Glomerular endothelial cell (primary cell): Measurements from ENCODE around the gene RPH3AL. TPM values are rescaled to one million over a fixed set of nuclear protein-coding genes. Genes with fewer than 3 reads are reported as not detected.
"Not testable (repeated sequence)": the region's sequence is repeated elsewhere in the genome, so short reads cannot be mapped to it uniquely, and the experiment has no call there.

ENCODE experiments used
- DNase-seq: peaks from one replicate; pipeline ENCODE4 v3.0.0-alpha.2; 2011; ENCODE audit warnings: low read depth, low spot score; ENCODE audit errors: extremely low read depth
- total RNA-seq: library from RNA; depleted of rRNA; stranded (reverse); fragments of >200 nt; gene quantifications from 2 replicates; pipeline ENCODE4 v1.2.3, GENCODE V29; 2015

RPH3AL gene
- total RNA-seq, 1 donor from 2014 or later = 18.7 TPM

DNA sequence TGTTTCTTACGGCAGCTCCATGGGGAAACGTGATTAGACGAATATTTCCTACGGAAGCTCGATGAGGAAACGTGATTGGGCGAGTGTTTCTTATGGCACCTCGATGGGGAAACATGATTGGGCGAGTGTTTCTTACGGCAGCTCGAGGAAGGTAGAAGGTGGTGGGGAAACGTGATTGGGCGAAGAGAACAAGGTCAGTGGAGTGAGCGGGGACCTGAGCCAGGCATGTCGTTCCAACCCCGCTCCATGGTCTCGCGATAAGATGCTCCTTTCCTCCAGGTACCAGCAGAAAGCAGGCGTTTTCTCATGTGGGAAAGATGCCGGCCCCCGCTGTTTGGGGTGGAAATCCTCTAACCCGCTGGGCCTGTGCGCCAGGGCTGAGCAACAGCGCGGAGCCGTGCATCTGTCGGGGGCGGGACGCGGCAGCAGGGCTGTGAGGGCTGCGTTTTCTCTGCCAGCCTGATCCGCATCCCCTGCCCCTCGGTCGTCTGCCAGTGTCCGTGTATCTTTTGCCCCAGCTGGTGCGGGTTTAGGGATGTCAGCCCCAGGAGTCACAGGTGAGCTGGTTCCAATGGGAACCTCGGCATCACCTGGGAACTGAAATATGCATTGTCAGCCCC lies 145.6 kb downstream of the RPH3AL start:
- no peak for DNase-seq

DNA sequence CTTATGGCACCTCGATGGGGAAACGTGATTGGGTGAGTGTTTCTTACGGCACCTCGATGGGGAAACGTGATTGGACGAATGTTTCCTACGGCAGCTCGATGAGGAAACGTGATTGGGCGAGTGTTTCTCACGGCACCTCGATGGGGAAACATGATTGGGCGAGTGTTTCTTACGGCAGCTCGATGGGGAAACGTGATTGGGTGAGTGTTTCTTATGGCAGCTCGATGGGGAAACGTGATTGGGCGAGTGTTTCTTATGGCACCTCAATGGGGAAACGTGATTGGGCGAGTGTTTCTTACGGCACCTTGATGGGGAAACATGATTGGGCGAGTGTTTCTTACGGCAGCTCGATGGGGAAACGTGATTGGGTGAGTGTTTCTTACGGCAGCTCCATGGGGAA lies 146.1 kb downstream of the RPH3AL start:
- not testable (repeated sequence) for DNase-seq

DNA sequence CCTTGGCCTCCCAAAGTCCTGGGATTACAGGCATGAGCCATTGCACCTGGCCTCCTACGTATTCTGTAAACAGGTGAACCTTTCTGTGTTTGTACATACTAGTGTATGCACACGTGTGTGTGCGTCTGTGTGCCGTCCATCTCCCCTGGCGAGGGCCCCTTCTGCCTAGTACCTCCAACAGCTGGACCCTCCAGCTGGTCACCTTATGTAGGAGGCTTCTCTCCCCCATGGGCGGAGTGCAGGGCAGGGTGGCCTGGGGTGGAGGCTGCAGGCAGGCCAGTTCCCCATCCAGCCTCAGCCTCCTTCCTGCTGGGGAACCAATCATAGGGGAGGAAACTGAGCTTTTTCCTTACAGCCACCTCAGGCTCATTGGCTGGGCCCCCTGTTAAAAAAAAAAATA lies 146.8 kb downstream of the RPH3AL start:
- no peak for DNase-seq

DNA sequence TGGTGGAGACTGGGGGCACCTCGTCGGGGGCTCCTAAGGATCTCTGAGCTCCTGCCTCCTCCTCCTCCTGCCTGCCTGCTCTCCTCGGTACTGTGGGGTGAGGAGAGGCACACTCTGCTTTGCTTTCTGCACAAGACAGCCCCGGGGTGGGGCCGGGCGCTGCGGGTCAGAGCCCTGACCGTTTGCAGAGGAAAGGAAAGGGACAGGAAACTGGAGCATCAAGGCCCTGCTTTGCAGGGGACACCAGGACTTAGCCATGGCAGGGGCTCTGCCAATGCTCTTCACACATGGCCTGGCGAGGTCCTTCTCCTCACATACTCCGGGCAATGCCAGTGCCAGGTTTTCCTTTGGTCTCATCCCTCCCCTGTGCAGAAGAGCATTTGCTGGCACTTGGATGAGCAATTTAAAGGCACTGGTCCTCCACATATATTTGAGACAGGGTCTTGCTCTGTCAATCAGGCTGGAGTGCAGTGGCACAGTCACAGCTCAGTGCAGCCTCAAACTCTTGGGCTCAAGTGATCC lies 147.4 kb downstream of the RPH3AL start:
- DNase-seq = no peak

DNA sequence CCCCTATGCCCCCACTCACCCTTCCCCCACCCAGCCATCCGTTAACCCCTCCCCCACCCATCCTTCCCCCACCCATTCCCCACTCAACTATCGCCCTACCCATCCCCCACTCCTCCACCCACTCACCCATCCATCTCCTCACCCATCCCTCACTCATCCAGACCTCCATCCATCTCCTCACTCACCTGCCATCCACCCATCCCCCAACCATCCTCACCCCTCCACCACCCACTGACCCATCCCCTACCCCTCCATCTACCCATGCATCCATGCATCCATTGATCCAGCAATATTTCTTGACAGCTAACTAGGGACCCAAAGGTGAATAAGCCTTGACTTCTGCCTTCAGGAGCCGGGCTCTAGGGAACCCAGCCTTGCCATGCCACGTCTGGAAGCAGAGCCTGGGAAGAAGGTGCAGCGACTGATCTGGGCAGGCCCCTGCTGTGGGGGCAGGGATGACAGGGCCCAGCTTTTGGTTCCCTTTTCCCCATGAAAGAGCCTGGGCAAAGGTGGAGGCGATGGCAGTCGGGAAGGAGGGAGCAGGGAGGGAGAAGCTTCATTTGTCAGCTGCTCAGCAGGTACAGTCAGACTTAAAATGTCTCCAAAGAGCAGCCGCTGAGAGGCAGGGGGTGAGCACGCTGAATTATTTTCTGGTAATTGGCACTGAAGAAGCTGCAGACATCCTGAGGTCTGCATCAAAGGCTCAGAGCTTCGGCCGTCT lies 148.0 kb downstream of the RPH3AL start:
- no peak for DNase-seq

DNA sequence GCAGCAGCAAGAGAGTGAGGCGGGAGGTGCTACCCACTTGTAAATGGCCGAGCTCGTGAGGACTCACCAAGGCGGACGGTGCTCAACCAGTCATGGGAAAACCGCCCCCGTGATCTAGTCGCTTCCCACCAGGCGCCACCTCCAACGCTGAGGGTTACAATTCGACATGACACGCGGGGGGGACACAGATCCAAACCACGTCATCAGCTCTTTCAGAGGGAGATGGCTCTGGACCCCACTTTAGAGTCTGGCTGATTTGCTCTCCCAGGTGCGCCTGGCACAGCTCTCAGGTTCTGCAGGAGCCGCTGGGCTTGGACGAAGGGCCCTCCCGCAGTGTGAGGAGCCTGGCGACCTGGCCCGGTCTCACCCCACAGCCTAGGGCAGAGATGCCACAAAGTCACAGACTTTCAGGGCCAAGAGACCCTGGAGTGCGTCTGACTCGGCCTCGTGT lies 150.1 kb downstream of the RPH3AL start:
- DNase-seq = no peak

DNA sequence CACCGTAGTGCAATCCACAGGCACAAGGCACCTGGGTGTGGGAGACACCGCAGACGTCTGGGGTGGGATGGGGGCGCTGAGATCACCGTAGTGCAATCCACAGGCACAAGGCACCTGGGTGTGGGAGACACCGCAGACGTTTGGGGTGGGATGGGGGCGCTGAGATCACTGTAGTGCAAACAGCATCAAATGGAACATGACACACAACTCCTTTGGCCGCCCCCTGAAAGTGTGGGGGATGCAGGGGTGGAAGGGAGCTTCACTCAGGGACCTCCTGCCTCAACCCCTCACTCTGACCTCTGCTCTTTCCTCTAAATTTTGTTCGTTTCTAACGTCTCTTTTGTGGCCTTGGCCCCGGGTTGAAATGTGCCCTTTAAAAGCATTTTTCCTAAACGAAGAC lies 150.9 kb downstream of the RPH3AL start:
- not testable (repeated sequence) for DNase-seq

DNA sequence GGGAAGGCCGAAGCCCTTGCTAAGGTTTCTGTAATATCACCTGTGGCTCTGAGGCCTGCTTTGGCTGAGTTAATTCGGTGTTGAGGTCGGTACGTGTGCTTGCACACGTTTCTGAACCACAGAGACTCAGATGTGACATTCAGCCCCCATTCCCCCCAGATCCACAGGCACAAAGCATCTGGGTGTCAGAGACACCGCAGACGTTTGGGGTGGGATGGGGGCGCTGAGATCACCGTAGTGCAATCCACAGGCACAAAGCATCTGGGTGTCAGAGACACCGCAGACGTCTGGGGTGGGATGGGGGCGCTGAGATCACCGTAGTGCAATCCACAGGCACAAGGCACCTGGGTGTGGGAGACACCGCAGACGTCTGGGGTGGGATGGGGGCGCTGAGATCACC lies 151.3 kb downstream of the RPH3AL start:
- not testable (repeated sequence) for DNase-seq

DNA sequence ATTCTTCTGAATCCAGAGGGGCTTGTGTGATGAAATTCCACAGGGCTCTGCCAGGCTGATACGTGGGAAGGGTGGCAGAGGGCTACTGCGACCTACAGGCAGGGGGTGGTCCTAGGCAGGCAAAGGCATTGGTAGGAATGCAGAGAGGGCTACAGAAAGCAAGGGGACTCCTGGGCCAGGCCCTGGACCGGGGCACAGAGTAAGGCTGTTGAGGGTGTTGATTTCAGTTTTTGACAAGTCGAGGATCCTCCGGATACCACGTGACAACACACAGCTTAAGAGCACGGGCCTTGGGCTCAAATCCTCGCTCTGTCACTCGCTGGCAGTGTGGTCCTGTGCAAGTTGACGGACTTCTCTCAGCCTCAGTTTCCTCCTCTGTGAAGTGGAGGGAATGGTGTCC lies 152.0 kb downstream of the RPH3AL start:
- DNase-seq = no peak

DNA sequence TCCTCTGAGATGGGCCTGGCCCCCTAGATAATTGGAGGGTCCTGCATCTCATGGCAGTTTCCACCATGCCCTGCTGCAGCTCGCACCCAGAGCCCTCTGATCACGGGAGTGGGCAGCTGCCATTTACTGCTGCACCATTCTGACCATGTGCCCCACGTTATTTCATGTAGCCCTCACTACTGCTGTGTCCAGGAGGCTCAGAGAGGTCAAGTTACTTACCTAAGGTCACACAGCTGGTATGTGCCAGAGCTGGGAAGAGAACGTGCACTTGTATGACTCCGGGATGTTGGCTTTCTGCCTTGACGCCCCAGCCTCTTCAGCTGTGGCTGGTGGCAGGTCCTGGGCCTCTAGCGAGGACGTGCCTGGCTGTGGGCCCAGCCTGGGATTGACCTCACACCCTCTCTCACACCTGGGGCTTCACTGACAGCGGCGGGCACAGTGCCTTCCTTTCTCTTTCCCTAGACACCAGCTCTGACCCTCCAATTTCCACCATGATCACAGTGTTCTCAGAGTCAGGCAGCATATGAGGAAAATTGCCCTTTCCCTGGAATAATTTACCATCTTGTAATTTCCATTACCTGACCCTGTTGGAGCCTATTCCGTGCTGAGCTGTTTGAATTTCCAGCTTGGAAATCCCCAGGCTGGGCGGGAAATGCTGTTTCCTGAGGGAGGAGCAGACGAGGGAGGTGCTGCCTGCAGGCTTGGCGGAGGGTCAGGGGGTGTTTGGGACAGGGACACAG lies 152.6 kb downstream of the RPH3AL start:
- peak; percentile 45 for DNase-seq

DNA sequence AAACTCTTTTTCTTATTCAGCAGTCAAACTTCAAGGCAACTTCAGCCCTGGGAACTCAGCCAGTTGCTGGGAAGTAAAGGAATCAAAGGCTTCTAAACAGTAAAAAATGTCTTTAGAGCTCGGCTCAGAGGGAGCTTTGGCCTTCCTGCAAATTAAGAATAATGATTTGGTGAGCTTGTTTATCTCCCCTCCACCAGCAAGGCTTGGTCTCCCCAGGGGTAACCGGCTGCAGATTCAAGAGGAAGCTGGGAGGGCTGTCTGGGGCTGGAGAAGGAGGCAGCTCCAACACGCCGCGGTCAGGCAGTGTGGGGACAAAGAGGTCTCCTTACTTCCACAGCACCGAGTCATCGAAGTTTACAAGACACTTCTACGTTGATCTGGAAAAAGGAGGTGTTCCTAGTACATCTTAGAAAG lies 153.4 kb downstream of the RPH3AL start:
- no peak for DNase-seq

DNA sequence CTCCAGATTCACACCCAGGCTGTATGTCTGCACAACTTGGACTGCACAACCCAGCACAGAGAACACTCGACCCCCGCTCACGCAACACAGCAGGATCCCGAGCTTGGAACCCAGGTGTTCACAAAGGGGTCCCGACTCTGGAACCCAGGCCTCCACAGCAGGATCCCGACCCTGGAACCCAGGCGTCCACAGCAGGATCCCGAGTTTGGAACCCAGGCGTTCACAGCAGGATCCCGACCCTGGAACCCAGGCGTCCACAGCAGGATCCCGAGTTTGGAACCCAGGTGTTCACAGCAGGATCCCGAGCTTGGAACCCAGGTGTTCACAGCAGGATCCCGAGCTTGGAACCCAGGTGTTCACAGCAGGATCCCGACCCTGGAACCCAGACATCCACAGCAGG lies 154.4 kb downstream of the RPH3AL start:
- DNase-seq = not testable (repeated sequence)

DNA sequence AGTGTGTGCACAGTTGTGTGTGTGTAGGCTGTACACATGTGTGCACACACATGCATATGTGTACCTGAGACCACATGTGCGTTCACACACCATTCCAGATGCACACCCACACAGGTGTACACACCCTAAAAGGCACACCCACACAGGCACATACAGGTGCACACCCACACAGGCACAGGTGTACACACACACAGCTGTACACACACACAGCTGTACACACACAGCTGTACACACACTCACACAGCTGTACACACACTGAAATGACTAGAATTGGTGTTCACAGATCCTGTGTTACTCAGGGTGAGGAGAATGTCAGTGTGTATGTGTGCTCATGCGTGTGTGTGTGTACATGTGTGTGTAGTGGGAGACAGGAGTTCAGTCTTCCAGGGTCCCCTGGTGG lies 155.3 kb downstream of the RPH3AL start:
- no peak for DNase-seq

DNA sequence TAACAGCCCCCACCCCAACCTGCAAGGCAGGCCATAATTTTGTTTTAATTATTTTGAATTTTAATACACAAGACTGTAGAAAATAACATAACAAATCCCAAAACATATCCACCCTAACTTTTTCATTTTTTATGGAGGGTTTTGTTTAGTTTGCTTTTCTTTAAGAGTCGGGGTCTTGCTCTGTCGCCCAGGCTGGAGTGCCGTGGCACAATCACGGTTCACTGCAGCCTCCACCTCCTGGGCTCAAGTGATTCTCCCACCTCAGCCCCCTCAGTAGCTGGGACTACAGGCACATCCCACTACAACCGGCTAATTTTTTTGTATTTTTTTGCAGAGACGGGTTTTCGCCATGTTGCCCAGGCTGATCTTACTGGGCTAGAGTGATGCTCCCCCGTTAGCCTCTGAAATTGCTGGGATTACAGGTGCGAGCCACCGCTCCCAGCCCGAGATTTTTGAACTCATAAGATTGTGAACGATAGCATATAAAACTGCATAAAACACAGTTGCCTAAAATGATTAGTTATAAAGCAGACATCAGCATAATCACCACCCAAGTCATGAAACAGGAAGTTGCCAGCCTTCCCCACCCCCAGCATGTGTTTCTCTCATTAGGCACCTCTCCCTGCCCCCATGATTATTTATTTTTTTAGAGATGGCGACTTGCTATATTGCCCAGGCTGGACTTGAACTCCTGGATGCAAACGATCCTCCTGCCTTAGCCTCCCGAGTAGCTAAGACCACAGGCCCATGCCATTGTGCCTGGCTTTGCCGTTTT lies 157.6 kb downstream of the RPH3AL start:
- no peak for DNase-seq

DNA sequence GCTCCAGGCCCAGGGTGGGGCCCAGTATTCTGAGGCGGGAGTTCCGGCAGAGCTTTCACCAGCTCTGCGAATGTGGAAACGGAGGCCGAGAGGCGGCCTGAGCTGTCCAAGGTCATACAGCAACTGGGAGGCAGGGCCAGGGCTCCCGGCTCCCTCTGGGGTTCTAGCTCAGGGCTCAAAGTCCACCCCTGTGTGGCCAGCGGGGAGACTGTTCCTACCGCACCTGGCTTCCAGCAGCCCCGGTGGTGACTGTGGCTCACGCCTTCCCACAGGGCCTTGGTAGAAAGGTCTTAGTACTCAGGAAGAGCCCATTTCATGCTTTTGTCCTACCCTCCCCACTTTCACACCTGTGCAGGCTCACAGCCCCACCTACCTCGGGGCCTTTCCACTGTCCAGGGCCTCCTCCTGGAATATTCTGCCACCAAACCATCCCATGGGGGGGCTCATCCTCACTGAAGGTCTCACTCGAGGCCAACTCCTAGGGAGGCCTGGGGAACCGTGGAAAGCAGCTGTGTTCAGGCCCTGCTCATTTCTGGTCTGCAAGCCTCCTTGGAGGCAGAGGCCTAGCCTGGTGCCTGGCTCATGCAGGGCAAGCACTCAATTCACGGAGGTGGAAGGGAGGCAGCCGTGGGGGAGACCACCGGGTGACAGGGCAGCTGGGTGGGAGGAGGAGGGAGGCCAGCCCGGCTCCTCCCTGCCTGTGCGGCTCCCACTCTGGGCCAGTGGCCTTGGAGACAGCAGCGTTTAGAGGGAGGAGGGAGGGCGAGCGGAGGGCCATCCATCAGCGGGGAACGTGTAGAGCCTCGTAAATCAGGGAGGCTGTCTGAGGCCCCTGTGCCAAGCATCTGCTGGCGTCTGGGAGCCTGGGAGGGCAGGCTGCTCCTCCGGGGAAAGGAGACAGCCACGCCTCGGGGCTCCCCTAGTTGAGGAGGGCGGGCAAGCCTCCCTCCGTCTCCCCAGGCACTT lies 158.5 kb downstream of the RPH3AL start:
- no peak for DNase-seq

DNA sequence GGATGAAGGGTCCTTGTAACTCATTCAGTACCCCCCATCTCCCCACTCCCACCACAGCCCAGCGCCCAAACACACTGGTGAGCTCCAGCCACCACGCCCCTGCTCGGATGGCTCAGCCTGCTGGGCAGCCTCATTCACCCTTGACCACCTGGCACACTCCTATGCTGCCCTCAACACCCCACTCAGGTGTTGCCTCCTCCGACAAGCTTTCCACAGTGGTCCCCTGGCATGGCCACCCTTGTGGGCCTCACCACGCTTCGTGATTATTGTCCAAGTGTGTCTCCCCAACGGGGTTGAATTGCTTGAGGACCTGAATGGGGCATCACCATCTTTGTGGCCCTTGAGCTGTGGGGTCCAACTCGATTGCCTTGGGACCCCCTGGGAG lies 159.2 kb downstream of the RPH3AL start:
- DNase-seq = no peak

DNA sequence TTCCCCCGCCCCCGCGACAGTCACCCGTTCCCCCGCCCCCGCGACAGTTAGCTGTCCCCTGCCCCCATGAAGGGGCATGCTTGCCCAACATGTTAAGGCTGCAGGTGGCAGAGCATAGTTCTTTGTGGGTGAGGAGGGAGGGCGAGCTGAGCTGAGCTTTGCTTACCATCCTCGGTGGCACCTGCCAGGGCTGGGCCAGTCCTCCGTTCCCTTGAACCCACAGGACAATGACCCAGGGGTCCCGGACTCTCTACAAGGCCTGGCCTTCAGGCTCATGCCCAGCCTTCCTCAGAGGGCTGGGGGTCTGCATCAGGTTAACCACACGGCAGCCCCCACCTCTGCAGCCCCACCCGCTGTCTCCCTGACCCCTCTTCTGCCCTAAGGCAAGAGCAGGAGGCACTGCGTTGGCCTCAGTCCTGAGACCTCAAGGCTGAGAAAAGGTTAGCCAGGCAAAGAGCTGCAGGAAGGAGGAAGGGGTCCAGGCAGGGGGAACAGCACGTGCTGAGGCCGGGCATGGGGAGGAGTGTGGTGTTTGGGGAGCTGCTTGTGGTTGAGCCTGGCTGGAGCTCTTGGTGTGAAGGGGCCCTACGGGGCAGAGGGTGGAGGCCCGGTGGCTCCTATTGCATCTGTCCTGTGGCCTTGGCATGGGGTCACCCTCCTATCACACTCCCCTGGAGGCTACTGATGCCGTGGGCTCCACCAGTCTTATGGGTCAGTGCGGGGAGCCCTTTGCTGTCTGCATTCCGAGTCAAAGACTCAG lies 159.8 kb downstream of the RPH3AL start:
- no peak for DNase-seq

DNA sequence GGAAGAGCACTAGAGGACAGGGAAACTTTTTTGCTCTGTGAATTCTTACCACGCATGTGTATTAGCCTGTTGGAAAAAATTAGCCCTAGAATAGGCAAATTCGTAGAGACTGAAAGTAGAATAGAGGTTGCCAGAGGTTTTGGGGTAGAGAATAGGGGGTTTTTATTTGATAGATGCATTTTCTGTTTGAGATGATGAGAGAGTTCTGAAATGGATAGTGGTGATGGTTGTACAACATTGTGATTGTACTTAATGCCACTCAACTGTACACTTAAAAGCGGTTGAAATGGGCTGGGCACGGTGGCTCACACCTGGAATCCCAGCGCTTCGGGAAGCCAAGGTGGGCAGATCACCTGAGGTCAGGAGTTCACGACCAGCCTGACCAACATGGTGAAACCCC lies 163.2 kb downstream of the RPH3AL start:
- no peak for DNase-seq

DNA sequence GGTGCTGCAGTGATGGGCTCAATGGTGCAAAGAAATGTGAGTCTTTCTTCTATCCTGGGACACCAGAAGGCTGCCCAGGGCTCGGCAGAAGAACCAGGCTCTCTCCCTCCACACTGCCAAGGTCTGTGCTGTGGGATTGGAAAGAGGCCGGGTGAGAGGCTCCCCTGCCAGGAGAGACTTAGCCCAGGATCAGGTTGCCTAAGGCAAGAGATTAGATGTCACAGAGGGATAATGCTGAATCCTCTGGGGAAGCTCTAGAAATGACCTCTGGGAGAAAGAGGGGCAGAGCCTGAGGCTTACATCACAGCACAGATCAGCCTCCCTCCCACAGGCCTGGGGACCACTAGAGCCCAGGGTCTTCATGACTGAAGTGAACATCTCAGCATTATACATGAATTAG lies 165.5 kb downstream of the RPH3AL start:
- no peak for DNase-seq
